Left ventricle myocardium inferior (tissue), 1 donor: ENCODE results near the gene ACTN1. TPM values are rescaled to one million over a fixed set of nuclear protein-coding genes. Genes with fewer than 3 reads are reported as not detected.

Source experiments
- DNase-seq: peaks from one replicate; pipeline ENCODE4 v3.0.0-alpha.2; 2020
- H3K27ac ChIP-seq: fragments of 200-600 bp; replicated peaks from 2 replicates; pipeline ENCODE4 v1.8.0; 2021
- H3K27me3 ChIP-seq: fragments of 200-600 bp; 2 replicates; pipeline ENCODE4 v1.8.0; 2021; ENCODE audit warnings: low read depth
- H3K36me3 ChIP-seq: fragments of 200-600 bp; 2 replicates; pipeline ENCODE4 v1.8.0; 2021
- H3K4me1 ChIP-seq: fragments of 200-600 bp; 2 replicates; pipeline ENCODE4 v1.8.0; 2021
- H3K4me3 ChIP-seq: fragments of 200-600 bp; 2 replicates; pipeline ENCODE4 v1.8.0; 2021; ENCODE audit warnings: mild to moderate bottlenecking, moderate library complexity
- H3K9me3 ChIP-seq: fragments of 200-600 bp; replicated peaks from 2 replicates; pipeline ENCODE4 v1.8.0; 2021
- intact Hi-C: fragments of 100-400 bp; cut with micrococcal nuclease; formaldehyde crosslinking; loops from one replicate; pipeline ENCODE4 v1.11.0; 2022
- total RNA-seq: library from RNA; stranded (reverse); fragmentation: NEBNext Ultra II Directional; extraction: Animal tissue kit (Norgen Biotek cat#: 25700); gene quantifications from one replicate; pipeline ENCODE4 v1.2.1, GENCODE V29; 2021
- TF ChIP-seq, protein P1 (sequence below): fragments of 200-600 bp; IDR thresholded peaks from 2 replicates; pipeline ENCODE4 v1.8.0; 2021; ENCODE audit warnings: antibody characterized with exemption, mild to moderate bottlenecking, borderline replicate concordance
- donor health status: DM: no; HTN: yes; CAD: no; lungs with severe emphysema.

ACTN1 gene
- total RNA-seq, 1 donor from 2014 or later = 75.4 TPM

DNA sequence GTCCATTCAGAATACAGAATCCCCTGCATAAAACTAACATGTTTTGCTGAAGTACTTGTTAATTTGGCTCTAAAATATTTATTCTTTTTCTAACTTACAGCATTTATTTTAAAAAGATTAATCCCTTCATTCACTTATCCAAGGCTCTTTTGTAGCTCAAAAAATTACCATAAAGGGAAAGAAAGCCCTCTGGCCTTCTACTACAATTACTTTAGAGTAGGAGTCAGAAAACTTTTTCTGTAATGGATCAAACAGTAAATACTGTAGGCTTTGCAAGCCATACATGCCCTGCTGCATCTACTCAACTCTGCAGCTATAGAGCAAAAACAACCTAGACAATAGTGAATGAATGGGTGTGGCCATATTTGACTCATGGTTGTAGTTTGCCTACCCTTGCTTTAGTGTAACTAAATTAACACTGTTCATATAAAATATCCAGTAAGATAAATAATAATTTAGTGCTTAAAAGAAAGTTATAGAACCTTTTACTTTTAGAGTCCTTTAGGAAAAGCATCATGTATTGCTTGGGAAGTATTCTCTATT, 112.0 kb downstream of the ACTN1 start:
- DNase-seq = no peak
- Histone ChIP-seq H3K4me3 (no peak overlapping the region), H3K9me3 (peaks cover 16% of the 10 kb centered on the region), H3K27me3 (no peaks in the 10 kb centered on the region), H3K36me3 (peaks cover 10% of the 10 kb centered on the region), H3K4me1 (no peaks in the 10 kb centered on the region), H3K27ac (no peak overlapping the region)
- TF ChIP-seq, protein P1, sequence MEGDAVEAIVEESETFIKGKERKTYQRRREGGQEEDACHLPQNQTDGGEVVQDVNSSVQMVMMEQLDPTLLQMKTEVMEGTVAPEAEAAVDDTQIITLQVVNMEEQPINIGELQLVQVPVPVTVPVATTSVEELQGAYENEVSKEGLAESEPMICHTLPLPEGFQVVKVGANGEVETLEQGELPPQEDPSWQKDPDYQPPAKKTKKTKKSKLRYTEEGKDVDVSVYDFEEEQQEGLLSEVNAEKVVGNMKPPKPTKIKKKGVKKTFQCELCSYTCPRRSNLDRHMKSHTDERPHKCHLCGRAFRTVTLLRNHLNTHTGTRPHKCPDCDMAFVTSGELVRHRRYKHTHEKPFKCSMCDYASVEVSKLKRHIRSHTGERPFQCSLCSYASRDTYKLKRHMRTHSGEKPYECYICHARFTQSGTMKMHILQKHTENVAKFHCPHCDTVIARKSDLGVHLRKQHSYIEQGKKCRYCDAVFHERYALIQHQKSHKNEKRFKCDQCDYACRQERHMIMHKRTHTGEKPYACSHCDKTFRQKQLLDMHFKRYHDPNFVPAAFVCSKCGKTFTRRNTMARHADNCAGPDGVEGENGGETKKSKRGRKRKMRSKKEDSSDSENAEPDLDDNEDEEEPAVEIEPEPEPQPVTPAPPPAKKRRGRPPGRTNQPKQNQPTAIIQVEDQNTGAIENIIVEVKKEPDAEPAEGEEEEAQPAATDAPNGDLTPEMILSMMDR = no peak
- intact Hi-C loops = loop anchor here (10.0 kb wide), 1 partner anchor 248 kb away; no protein-coding TSS in a partner anchor

DNA sequence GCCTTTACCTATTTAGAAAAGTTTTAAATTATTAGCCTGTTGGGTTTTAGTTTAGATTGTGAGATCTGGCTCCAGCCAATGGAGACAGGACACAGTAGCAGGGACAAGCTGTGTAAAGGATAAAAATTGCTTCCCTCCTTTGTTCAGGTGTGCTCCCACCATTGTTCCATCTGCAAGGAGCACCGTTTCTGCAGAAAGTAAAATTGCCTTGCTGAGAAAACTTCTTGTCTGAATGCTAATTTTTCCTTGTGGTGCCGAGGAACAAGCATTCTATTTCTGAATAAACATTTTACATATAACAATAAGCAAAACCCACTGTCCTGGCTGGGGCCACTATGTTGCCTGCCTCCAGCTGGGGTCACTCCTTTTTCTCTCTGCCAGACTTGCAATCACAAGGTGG, 113.6 kb downstream of the ACTN1 start:
- Histone ChIP-seq H3K36me3 (no peaks in the 10 kb centered on the region), H3K27ac (no peak overlapping the region), H3K4me1 (no peaks in the 10 kb centered on the region), H3K4me3 (no peak overlapping the region), H3K9me3 (peaks cover 16% of the 10 kb centered on the region), H3K27me3 (no peaks in the 10 kb centered on the region)
- TF ChIP-seq, protein P1 = no peak
- intact Hi-C loops = loop anchor here (10.0 kb wide), 1 partner anchor 249 kb away; no protein-coding TSS in a partner anchor
- DNase-seq = no peak

DNA sequence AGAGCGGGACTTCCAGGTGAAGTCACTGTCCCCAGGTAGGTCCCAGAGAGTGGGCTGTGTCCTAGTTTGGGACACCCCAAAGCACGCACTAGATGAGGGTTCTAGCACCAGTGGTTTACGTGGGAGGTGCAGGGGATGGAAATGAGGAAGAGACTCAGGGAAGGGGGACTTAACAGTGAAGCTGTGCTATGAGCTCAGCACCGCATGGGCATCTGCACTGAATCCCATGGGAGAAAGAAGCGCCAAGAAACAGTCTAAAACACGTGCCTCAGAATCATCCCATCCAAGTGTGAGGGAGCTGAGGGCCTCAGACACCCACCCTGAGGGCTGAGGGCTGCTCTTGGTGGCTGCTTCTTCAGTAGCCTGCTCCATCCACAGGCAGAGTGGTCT, 114.7 kb downstream of the ACTN1 start:
- intact Hi-C loops = loop anchor here (10.0 kb wide), 1 partner anchor 250 kb away; no protein-coding TSS in a partner anchor
- TF ChIP-seq, protein P1 = no peak

DNA sequence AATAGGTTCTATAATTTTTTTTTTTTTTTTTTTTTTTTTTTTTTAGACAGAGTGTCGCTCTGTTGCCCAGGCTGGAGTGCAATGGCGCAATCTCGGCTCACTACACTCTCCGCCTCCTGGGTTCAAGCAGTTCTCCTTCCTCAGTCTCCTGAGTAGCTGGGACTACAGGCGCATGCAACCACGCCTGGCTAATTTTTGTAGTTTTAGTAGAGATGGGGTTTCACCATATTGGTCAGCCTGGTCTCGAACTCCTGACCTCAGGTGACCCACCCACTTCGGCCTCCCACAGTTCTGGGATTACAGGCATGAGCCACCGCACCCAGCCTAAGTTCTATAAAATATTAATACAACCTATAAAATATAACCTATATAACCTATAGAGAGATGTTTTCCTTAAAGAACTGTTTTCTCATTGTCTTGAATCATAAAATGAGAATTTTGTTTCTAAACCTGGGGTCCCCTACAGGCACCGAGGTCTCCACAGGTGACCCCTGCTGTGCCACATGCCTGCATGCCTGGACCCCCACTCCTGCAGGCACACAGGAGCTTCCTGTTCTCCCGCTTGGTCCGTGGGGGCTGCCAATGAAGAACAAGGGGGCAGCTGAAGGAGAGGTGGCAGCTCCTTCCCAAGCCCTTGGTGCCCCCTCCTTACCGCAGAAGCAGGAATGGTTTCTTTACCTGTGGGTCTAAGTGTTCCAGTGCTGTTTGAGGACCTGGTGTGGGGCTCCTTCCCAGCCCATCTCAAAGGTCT, 115.3 kb downstream of the ACTN1 start:
- H3K9me3 ChIP-seq = peaks cover 16% of the 10 kb centered on the region
- H3K4me1 ChIP-seq = no peaks in the 10 kb centered on the region
- H3K27me3 ChIP-seq = no peaks in the 10 kb centered on the region
- TF ChIP-seq, protein P1 = no peak
- no peak for DNase-seq
- no peaks in the 10 kb centered on the region for H3K36me3 ChIP-seq
- intact Hi-C loops = loop anchor here (10.0 kb wide), 1 partner anchor 251 kb away; no protein-coding TSS in a partner anchor
- no peak overlapping the region for H3K4me3 ChIP-seq
- H3K27ac ChIP-seq = no peak overlapping the region

More for the DNA sequence above, 114.7 kb downstream of the ACTN1 start:
- Histone ChIP-seq H3K27ac (no peak overlapping the region), H3K4me1 (no peaks in the 10 kb centered on the region), H3K9me3 (peaks cover 16% of the 10 kb centered on the region), H3K36me3 (no peaks in the 10 kb centered on the region), H3K4me3 (no peak overlapping the region), H3K27me3 (no peaks in the 10 kb centered on the region)
- DNase-seq = no peak

DNA sequence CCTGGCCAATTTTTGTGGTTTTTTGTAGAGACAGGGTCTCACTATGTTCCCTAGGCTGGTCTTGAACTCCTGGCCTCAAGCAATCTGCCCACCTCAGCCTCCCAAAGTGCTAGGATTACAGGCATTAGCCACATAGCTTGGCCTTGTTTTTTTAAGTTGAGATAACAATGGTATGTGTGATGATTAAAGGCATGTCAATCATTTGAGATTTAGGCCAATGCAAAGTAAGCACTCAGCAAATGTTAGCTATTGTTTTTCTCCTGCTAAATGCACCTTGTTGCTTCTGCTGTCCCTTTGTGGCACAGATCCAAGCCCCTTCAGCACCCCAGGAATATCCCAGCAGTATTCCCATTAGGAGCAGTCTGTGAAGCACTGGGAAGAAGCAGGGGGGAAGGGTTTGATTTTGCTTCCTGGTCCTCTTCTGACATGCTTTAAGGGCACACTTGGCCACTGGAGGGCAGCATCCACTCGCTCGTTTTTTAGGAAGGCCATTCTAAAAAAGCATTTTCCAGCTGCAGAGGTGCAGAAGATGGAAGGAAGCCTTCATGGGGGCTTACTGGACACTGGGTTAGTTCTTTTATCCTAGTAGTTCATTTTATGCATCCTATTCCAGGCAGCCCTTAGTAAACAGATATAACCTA, 116.0 kb downstream of the ACTN1 start:
- DNase-seq = peak; percentile 76
- TF ChIP-seq, protein P1 = peak; percentile 84
- H3K27ac ChIP-seq = no peak overlapping the region
- H3K27me3 ChIP-seq = no peaks in the 10 kb centered on the region
- H3K9me3 ChIP-seq = peaks cover 16% of the 10 kb centered on the region
- intact Hi-C loops = loop anchor here (10.0 kb wide), 1 partner anchor 252 kb away; no protein-coding TSS in a partner anchor
- no peaks in the 10 kb centered on the region for H3K4me1 ChIP-seq
- H3K4me3 ChIP-seq = no peak overlapping the region
- no peaks in the 10 kb centered on the region for H3K36me3 ChIP-seq
